ENCODE measurements around the gene LY6G5B.

DNA sequence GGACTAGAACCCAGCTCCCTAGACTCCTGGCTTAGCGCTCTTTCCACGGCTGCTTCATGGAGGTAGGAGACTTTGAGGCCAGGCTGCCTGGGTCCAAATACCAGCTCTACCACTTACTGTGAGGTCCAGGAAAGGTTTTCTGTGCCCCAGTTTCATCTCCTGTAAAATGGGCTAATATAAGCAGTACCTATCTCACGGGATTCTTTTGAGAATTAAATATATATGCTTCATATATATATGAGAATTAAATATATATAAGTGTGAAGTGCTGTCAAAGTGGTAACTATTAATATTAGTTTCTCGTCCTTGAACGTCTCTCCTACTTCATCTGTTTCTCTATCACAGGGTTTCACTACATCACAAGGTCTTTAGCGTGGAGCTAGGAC is 21.3 kb downstream of the LY6G5B start:
- TF ChIP-seq EZH2phosphoT487 (IDR thresholded peaks at IDR 0.05; ENCODE audit: insufficient read depth, low read depth) (no peak), EZH2 (IDR thresholded peaks at IDR 0.05; ENCODE audit: insufficient read depth, poor library complexity, severe bottlenecking) (no peak)
